Endodermal cell (in vitro differentiated cells): ENCODE measurements around the gene MRM2. TPM values are rescaled to one million over a fixed set of nuclear protein-coding genes. Genes with fewer than 3 reads are reported as not detected.

Source experiments
- DNase-seq: peaks from one replicate; pipeline ENCODE4 v3.0.0-alpha.2; 2017
- H3K27ac ChIP-seq: 2 replicates; pipeline ENCODE4 v1.5.1; 2013; ENCODE audit warnings: mild to moderate bottlenecking, low read depth, low read length, moderate library complexity
- H3K27me3 ChIP-seq: 2 replicates; pipeline ENCODE4 v1.6.1; 2013; ENCODE audit warnings: mild to moderate bottlenecking, low read length, moderate library complexity; ENCODE audit not compliant: insufficient read depth, control insufficient read depth, poor library complexity, severe bottlenecking
- H3K36me3 ChIP-seq: 2 replicates; pipeline ENCODE4 v1.7.0; 2013; ENCODE audit warnings: mild to moderate bottlenecking, low read length, moderate library complexity; ENCODE audit not compliant: control insufficient read depth, insufficient read depth
- H3K4me1 ChIP-seq: one replicate; pipeline ENCODE4 v1.7.0; 2013; ENCODE audit warnings: low read length; ENCODE audit not compliant: control insufficient read depth, insufficient read depth
- H3K4me3 ChIP-seq: 2 replicates; pipeline ENCODE4 v1.5.1; 2013; ENCODE audit warnings: mild to moderate bottlenecking, low read length, moderate library complexity
- H3K9ac ChIP-seq: 2 replicates; pipeline ENCODE4 v1.6.1; 2013; ENCODE audit warnings: mild to moderate bottlenecking, low read length, moderate library complexity; ENCODE audit not compliant: poor library complexity, severe bottlenecking; ENCODE audit errors: extremely low read depth
- H3K9me3 ChIP-seq: 2 replicates; pipeline ENCODE4 v1.6.1; 2013; ENCODE audit warnings: mild to moderate bottlenecking, low read length, moderate library complexity; ENCODE audit not compliant: control insufficient read depth
- H3K27ac Mint-ChIP-seq: 2 replicates; pipeline ENCODE4 v1.8.0; 2020; ENCODE audit warnings: mixed read lengths
- H3K27me3 Mint-ChIP-seq: 2 replicates; pipeline ENCODE4 v1.8.0; 2021; ENCODE audit warnings: mild to moderate bottlenecking, mixed read lengths; ENCODE audit not compliant: insufficient read depth
- H3K36me3 Mint-ChIP-seq: 2 replicates; pipeline ENCODE4 v1.8.0; 2020; ENCODE audit warnings: low read depth, mixed read lengths
- H3K4me1 Mint-ChIP-seq: 2 replicates; pipeline ENCODE4 v1.8.0; 2020; ENCODE audit warnings: mixed read lengths
- H3K4me3 Mint-ChIP-seq: 2 replicates; pipeline ENCODE4 v1.8.0; 2020; ENCODE audit warnings: mild to moderate bottlenecking, moderate library complexity, mixed read lengths
- H3K9me3 Mint-ChIP-seq: 2 replicates; pipeline ENCODE4 v1.8.0; 2020; ENCODE audit warnings: mild to moderate bottlenecking, mixed read lengths
- CTCF ChIP-seq: fragments of 200-600 bp; sonication (generic); conservative IDR thresholded peaks from 2 replicates; pipeline ENCODE4 v1.5.0; 2021; ENCODE audit warnings: antibody characterized with exemption, mild to moderate bottlenecking
- WGBS, 2 experiments: methylation state at CpG; one replicate each; pipeline versions ENCODE4 v1.1.5 to v1.1.7; 2013; ENCODE audit warnings: missing lambda C conversion rate in 2 of 2, mixed read lengths in 1 of 2; ENCODE audit not compliant: insufficient coverage in 1 of 2, insufficient read length in 1 of 2; 5-methylcytosine and 5-hydroxymethylcytosine counted together
- total RNA-seq, 2 donors: library from RNA; stranded (reverse); fragmentation: NEBNext Ultra II Directional in 1 of 2; extraction: Animal tissue kit (Norgen Biotek cat#: 25700) in 1 of 2; gene quantifications; 2 replicates in 1 of 2; 3 replicates in 1 of 2; pipeline ENCODE4 v1.2.1, GENCODE V29; 2021

The MRM2 gene
- total RNA-seq, 2 donors from 2014 or later, result 38.9 TPM

- H3K9me3 Mint-ChIP-seq, result peaks cover 3% of the 10 kb centered on the region
- no peak for DNase-seq
- Histone ChIP-seq H3K36me3 (peaks cover 12% of the 10 kb centered on the region), H3K9ac (no peak overlapping the region), H3K27me3 (no peaks in the 10 kb centered on the region), H3K27ac (no peak overlapping the region), H3K4me1 (peaks cover 21% of the 10 kb centered on the region), H3K9me3 (no peaks in the 10 kb centered on the region), H3K4me3 (no peak overlapping the region)
- H3K4me1 Mint-ChIP-seq, result peaks cover 24% of the 10 kb centered on the region
- no peak overlapping the region for H3K4me3 Mint-ChIP-seq
- no peaks in the 10 kb centered on the region for H3K27me3 Mint-ChIP-seq
- peak overlapping the region; percentile 44 for H3K27ac Mint-ChIP-seq
- TF ChIP-seq CTCF, result no peak
- WGBS, 2 experiments, result 96 to 98% methylated on average over 18 to 20 of the region's 20 CpGs
- H3K36me3 Mint-ChIP-seq, result peaks cover 37% of the 10 kb centered on the region
Measured at GRCh38 chr7:2273866-2274265, 31.9 kb upstream of the MRM2 start.

- Histone ChIP-seq H3K36me3 (peaks cover 12% of the 10 kb centered on the region), H3K9me3 (no peaks in the 10 kb centered on the region), H3K4me1 (peaks cover 21% of the 10 kb centered on the region), H3K9ac (no peak overlapping the region), H3K4me3 (no peak overlapping the region), H3K27ac (no peak overlapping the region), H3K27me3 (no peaks in the 10 kb centered on the region)
- DNase-seq, result no peak
- Mint-ChIP-seq H3K27me3 (no peaks in the 10 kb centered on the region), H3K9me3 (peaks cover 3% of the 10 kb centered on the region), H3K27ac (peak overlapping the region; percentile 8), H3K4me3 (no peak overlapping the region), H3K36me3 (peaks cover 27% of the 10 kb centered on the region), H3K4me1 (peaks cover 24% of the 10 kb centered on the region)
- 90 to 95% methylated on average over 5 to 9 of the region's 9 CpGs for WGBS, 2 experiments
- no peak for TF ChIP-seq CTCF
Measured at GRCh38 chr7:2272031-2272430, 30.0 kb upstream of the MRM2 start.

DNA sequence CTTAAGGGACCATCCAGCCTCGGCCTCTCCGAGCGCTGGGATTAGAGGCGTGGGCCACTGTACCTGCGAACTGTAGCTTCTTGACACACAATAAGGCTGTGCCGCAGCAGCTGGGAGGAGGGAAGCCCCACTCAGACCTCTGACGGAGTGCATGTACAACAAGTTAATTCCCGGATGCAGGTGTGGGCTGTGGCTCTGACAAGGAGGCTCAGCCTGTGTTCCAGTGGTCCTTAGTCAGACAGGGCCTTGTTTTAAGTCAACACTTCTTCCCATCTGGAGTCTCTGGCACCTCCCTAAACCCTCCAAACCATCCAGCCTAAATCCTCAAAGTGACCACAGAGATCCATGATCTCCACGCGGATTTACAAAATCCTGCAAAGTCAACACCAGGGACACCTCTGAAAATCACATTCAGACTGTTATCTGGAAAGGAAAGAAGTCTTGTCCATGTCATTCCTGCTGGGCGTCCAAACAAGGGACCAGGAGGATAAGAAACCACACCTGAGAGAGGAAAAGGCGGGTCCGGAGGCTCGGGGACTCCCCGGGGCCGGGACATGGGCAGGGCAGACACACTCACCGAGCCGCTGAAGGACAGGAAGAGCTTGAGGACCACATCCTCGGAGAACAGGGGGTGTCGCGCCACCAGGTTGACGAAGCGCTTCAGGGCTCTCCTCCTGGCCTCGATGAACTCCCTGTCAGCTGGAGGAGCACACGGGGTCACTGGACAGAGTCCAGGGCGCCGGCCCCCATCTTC lies 29.4 kb upstream of the MRM2 start:
- no peak overlapping the region for H3K4me3 Mint-ChIP-seq
- peak overlapping the region; percentile 41 for H3K27ac Mint-ChIP-seq
- no peak overlapping the region for H3K9ac ChIP-seq
- peaks cover 28% of the 10 kb centered on the region for H3K36me3 Mint-ChIP-seq
- no peak overlapping the region for H3K27ac ChIP-seq
- no peak overlapping the region for H3K4me3 ChIP-seq
- peak; percentile 15 for TF ChIP-seq CTCF
- peaks cover 21% of the 10 kb centered on the region for H3K4me1 ChIP-seq
- H3K27me3 ChIP-seq, result no peaks in the 10 kb centered on the region
- DNase-seq, result peak; percentile 50
- no peaks in the 10 kb centered on the region for H3K27me3 Mint-ChIP-seq
- H3K9me3 ChIP-seq, result peaks cover 5% of the 10 kb centered on the region
- H3K4me1 Mint-ChIP-seq, result peaks cover 24% of the 10 kb centered on the region
- H3K36me3 ChIP-seq, result peaks cover 17% of the 10 kb centered on the region
- H3K9me3 Mint-ChIP-seq, result peaks cover 9% of the 10 kb centered on the region
- 86 to 88% methylated on average over 26 to 27 of the region's 27 CpGs for WGBS, 2 experiments
